NCI-H1694 treated with DMSO at 0.1 percent for 48 hours (cell line): ENCODE data around the gene TBATA.
"Not testable (repeated sequence)": the region's sequence is repeated elsewhere in the genome, so short reads cannot be mapped to it uniquely, and the experiment has no call there.

Experiments used
- DNase-seq: peaks from one replicate; lab custom pipeline; 2025; lab: John Stamatoyannopoulos, UW

The TBATA gene

DNA sequence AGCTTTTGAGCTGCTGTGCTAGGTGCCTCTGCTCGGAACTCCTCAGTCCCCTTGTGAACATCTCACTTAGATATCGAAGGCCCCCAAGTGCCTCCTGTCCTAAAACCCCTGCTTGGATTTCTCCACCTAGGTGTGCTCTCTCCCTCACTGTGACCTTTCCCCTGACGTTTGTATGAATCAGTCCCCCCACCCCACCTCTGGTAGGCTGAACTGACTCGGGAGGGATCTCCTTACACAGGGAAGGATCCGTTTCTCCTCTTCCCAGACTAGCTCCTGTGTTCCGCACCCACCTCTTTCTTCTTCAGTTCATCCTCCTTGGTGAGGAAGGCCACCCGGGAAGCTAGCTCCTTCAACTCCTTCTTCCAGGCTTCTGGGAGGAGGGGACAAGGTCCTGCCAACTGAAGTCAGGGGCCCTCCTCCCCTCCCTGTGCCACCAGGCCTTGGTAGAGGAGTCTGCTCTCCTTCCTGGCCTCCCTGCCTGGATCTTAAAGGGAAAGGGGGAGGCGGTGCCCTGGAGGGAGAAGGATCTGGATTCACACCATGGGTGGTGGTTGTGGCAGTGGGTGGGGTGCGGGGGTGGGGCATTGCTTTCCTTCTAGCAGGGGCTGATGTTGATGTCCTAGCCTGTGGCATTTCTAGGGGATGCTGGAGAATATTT is 6.8 kb downstream of the TBATA start:
- no peak for DNase-seq

DNA sequence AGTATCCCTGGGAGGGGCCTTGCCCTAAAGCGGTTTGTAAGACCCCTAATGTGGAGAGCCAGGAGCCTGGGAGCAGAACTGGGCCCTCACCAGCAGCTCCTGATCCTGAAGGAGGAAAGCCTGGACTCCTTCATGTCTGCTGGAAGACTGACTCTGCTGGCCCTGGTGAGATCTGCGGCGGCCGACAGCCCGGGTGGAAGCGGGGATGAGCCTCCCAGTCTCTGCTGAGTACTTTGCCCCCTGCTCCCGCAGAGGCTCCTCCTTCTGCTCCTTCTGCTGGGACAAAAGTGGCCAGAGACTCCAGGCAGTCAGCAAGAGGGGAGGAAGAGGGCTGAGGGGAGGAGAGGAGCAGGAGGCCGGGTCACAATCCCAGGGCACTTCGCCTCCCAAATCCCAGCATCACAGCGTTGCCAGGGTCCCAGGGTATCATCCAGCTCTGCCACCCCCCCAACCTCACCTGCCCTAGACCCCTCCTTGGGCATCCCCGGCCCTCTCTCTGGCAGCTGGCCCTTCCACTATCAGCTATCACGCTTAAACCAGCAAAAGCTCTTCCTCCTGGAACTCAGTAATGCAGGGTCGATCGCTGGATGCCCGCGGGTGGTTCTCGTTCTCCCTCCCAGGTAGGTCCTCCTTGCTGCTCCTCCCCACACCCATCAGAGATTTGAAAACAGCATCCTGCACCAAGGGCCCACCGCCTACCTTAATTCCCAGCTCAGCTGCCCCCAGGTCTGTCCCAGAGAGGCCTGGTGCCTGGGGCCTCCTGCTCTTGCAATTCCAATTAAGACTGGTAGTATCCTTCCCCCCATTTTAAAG is 7.9 kb downstream of the TBATA start:
- DNase-seq, result no peak

DNA sequence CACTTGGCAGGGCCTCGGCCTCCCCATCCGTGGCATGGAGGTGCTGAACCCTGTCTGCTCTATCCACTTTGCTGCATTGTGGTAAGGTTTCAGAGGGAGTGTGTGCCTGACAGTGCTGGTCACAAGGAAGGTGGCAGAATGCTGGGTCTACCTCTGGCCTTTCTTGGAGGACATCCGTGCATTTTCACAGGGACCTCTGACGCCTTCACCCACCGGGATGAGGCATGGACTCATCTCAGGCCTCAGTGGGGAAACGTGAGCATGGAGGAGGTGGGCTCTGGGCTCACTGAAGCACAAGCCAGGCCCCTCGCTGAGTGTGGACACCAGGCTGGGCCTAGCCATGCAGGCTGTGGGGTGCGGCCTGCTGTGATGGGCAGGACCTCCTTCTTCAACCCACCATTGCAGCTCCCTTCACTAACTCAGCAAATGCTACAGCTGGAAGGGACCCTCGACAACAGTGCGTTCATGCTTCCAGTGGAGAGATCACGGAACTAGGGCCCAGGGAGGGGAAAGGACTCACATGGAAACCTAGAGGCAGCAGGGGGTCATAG is 8.6 kb downstream of the TBATA start:
- DNase-seq, result no peak

DNA sequence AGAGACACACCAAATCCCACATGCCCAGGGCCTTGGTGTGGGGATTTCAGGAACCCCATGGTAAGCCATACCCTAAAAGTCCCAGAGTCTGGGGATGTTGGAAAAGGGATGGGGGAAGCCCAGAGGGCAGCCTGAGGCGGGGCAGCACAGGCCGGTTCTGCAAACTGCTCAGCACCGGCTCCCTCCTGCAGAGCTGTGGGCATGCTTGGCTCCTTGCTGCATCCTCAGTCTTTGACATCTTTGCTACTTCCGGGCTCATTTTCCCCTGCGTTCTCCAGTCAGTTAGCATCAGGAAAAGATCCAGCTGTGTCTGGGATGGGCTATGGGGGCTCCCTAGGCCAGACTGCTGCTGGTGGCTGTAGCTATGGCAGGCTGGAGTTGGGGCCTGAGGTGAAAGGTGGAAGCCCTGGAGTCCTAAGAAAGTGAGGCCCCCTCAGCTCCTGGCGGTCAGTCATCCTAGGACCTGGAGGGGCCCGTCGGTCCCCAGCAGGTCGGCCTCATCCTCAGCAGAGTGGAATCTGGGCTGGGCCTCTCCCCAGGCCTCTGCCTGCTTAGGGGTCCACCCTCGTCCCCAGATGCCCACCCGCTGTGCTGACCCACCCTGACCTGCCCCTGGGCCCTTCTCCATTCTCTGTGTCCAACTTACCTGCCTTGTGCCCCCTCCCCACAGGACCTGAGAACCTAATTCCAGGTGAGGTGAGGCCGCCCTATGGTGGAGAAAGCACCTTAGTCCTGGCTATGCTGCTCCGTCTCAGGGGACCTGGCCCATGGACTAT is 9.3 kb downstream of the TBATA start:
- no peak for DNase-seq

DNA sequence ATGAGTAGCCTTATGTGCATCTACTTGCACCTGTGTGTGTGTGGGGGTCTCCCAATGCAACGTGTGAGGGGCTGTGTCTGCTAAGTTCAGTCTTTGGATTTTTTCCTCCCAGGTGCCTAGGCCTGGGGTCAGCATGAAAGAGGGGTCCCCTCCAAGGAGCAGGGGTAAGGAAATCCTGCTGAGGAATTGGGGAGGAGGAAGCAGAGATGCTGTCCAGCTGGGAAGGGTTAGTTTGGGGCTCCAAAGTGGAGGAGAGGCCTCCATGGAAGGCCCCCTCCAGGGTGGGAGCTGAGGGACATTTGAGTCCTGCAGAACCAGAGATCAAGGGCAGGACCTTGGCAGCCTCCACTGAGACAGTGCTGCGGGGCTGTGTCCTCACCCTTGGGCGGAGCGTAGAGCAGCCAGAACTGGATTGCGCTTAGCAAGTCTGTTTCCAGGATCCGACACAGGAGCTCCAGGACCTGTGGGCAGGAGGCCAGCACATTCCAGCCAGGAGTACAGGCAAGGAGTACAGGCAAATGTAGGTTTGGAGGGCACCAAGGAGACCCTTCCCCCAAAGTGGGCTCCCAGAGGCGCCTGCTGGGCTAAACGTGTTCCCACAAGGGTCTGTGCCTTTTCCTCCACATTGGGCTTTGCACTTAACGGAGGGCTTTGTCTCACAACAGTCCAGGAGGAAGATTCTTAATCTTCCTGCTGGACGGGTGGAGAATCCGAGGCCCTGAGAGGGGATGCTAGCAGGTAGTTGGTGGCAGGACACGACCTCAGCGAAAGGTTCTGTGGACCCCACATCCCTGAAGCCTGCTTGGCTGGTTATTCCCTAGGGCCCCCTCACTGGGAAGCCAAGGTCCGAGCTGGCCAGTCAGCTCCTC is 10.1 kb downstream of the TBATA start:
- DNase-seq, result no peak

DNA sequence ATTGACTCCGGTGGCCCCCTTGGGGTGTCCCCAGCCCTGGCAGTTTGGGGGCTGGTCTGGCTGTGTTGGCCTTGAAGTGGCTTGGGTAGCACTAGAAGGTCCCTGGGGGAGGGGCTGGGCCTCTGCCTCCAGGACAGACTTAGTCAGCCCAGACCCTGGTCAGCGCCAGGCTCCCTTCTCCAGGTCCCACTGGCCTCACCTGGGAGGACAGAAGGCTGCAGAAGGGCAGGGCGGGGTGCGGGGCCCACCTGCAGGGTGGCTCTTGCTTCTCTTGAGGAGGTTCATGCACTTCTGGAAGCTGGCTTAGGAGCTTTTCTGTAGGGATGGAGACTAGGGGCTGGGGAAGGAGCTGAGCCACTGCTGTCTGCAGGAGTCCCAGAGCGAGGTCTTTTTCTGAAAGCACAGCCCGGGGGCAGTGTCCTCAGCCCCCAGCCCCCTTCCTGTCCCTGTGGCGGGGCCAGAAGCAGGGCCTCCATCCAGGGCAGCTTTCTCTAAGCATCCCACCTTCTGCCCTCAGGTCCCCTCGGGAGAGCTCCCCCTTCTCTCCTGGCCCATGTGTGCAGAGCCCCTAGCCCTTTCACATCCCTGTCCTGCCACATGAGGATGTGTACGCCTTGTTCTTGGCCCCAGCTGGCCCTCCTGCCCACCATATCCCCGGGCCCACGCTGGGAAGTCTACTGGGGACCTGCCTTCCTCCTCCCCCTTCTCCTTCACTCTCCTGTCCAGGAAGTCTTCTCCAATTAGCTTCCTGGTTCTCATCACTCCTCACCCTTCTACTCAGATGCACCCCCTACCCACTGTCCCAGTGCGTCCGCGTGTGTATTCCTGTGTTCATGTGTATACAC is 11.0 kb downstream of the TBATA start:
- no peak for DNase-seq

DNA sequence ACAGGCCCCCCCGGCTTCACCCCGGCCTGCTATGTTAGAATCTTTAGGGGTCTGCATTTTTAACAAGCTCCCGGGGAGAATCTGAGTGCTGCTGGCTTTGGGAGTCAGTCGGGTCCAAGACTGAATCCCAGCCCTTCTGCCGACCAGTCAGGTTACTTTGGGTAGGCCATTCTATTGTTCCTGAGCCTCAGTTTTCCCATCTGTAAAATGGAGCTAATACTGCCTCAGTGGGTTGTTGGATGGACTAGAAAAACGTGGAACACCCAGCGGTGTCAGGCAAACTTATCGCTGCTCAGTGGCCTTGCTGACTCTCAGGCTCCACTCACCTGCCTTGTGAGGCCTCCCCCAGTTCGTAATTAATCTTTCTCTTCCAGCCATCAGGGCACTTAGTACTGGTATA is 11.7 kb downstream of the TBATA start:
- DNase-seq, result no peak

DNA sequence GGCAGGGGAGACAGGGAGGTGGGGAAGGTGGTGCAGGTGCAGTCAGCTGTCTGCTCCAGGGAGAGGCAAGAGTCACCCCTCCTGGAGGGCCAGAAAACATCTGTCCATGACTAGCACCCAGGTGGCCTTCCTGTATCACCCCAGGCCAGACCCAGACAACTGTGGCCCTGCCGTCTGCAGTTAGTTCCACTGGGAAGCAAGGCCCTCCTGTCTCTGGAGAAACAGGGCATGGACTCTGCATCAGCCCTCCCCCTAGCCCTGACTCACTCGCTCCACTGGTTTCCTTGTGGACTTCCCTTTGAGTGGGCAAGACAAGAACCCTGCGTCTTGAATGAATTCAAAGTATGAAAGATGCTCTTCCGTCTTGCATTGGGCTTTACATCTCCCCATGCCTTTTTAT is 12.6 kb downstream of the TBATA start:
- no peak for DNase-seq

DNA sequence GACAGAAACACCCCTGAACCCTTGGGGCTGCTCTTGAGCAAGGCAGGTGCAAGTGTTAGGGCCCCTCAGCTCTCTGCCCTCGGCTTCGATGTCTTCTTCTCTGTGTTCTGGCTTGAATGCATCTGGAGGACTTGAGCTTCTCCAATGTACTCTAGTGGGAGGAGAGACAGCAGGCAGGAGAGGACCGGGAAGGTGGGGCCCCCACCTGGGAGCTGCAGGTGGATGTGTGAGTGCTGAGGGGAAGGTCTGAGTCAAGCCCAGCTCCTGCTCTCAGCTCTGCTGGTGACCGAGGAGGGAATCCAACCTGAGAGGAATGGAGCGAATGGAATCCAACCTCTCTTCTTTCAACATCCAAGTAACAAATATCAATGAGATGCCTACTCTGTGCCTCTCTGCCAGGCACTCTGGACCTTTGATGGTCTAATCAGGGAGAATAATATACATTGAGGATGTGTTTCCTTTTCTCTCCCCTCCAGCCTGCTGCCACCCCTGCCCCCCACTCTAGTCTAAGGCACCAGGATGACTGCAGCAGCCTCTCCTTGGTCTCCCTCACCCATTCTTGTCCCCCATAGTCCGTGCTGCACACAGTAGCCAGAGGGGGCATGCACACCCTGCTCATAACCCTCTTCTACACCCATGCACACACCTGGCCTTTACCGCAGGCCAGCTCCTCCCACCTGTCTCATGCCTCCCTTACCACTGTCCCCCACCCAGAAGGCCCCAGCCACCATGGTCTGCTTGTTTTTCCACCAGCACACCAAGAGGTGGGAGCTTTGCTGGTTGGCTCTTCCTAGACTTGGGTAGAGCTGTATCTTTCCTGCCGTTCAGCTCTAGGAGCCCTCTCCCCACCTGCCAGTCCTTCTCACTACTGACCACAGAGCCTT is 13.6 kb downstream of the TBATA start:
- no peak for DNase-seq

DNA sequence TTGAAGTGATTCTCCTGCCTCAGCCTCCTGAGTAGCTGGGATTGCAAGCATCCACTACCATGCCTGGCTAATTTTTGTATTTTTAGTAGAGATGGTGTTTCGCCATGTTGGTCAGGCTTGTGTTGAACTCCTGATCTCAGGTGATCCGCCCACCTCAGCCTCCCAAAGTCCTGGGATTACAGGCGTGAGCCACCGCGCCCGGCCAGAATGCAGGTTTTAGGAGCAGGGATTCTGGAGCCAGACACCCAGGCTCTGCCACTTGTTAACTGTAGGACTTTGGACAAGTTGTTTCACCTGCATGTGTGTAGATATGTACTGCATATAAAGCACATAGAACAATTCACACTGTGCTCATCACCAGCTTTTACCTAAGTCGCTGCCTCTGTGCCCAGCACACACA is 14.7 kb downstream of the TBATA start:
- DNase-seq, result not testable (repeated sequence)

DNA sequence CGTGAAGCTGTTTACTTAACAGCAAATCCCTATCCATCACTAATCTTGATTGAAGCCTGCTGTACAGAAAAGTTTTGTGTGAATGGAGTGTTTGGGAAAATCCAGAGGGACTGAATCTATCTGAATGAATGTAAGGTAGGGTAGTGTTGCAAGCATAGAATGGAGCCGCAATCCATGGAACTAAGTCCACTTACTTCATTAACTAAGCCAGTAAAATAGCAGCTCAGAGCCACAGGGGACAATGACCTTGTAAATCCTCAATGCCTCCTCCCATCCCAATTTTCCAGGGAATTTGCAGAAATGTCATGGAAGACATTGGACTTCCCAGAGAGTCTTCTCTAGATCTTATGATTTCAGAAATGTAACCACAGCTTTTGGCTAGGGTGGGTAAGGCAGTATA is 15.2 kb downstream of the TBATA start:
- DNase-seq, result no peak

DNA sequence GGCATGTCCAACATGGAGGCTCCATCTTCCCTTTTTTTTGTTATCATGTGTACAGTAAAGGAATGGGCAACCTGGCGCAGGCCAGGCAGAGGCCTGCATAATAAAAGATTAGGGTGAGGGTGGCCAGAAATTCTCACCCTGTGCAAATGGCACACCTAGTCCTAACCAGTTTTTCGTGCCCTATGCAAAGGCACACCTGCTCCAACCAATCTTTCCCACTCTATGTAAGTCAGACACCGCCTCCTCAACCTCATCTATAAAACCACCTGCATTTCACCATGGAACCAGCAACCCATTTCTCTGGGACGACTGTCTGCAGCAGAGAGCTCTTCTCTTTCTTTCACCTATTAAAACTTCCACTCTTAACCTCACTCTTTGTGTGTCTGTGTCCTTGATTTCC is 16.1 kb downstream of the TBATA start:
- no peak for DNase-seq

DNA sequence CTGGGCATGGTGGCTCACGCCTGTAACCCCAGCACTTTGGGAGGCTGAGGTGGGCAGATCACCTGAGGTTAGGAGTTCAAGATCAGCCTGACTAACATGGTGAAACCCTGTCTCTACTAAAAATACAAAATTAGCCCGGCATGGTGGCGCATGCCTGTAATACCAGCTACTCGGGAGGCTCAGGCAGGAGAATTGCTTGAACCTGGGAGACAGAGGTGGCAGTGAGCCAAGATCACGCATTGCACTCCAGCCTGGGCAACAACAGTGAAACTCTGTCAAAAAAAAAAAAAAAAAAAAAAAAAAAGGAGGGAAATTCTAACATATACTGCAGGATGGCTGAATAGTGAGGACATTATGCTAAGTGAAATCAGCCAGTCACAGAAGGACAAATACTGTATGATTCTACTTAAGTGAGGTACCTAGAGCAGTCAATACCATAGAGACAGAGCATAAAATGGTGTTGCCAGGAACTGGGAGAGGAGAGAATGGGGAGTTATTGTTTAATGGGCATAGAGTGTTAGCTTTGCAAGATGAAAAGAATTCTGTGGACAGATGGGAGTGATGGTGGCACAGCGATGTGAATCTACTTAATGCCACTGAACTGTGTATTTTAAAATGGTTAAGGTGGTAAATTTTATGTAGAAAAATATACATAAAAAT is 17.0 kb downstream of the TBATA start:
- not testable (repeated sequence) for DNase-seq

DNA sequence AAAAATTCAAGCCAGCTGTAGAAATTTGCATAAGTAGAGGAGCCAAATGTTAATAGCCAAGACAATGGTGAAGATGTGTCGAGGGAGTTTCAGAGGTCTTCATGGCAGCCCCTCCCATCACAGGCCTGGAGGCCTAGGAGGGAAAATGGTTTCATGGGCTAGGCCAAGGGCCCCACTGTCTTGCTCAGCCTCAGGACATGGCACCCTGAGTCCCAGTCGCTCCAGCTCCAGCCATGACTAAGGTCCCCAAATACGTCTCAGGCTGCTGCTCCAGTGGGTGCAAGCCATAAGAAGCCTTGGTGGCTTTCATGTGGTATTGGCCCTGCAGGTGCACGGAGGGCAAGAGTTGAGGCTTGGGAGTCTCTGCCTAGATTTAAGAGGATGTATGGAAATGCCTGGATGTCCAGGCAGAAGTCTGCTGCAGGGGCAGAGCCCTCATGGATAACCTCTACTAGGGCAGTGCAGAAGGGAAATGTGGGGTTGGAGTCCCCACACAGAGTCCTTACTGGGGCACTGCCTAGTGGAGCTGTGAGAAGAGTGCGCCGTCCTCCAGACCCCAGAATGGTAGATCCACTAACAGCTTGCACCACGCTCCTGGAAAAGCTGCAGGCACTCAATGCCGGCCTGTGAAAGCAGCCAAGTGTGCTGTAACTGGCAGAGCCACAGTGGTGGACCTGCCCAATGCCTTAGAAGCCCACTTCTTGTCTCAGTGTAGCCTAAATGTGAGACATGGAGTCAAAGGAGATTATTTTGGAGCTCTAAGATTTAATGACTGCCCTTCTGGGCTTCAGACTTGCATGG is 19.2 kb downstream of the TBATA start:
- DNase-seq, result no peak

DNA sequence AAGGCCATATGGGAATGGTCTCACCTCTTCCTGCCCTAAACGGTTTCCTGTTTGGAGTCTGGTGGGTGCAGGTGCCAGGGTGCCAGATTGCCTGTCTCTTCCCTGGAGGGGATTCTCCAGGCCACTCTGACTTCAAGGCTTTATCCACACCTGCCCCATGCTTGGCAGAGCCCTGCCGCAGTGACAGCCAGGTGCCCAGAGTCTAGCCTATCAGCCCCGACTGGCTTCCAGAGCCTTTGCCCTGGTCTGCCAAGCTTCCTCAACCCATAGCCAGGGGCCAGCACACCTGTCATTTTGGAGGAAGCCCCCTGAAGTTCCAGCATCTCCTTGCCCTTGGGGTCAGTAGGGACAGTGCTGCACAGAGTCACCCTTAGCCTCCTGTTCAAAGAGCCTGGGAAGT is 21.6 kb downstream of the TBATA start:
- DNase-seq, result no peak

DNA sequence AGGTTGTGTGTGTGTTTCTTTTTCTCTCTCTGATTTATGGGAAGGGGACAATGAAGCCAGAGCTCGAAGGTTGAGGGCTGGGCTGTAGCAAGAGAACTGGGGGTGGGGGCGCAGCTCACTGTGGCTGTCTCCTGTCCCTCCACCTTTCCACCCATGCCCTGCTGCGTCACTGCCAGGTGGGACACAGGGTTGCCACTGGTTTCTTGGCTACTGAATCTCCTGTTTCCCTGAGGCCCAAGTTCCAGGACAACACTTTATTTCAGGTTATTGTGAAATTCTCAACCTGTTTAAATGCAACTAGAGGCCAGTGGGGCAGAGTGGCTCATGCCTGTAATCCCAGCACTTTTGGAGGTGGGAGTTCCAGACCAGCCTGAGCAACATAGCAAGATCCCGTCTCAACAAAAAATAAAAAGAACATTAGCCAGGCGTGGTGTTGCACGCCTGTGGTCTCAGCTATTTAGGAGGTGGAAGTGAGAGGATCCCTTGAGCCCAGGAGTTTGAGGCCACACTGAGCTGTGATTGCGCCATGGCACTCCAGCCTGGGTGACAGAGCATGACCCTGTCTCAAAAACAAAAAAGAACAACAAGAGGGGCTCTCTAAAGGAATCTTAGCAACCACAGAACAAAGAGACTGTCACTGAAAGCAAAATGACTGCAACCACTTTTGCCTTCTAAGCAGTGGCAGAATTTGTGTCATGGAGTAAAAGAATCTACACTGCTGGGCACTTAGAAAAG is 22.6 kb downstream of the TBATA start:
- no peak for DNase-seq

DNA sequence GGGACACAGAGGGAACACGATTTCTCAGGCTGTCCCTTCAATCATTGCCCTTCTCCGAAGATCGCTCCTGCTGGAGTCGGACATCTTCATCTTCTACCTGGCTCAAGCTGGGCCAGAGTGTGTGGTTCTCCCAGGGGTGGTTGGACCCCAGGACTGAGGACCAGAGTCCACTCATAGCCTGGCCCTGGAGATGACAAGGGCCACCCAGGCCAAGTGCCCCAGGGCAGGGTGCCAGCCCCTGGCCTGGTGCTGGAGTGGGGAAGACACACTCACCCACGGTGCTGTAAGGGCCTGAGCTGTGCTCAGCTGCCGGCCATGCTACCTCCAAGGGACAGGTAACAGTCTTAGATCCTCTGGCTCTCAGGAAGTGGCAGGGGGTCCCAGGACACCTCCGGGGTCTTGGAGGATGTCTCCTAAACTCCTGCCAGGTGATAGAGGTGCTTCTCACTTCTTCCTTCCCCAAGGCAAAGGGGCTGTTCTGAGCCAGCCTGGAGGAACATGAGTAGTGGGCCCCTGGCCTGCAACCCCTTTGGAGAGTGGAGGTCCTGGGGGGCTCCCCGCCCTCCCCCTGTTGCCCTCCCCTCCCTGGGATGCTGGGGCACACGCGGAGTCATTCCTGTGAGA is 23.3 kb downstream of the TBATA start:
- DNase-seq, result no peak
